A549 (cell line): ENCODE data around the gene CCDC61. TPM values are rescaled to one million over a fixed set of nuclear protein-coding genes. Genes with fewer than 3 reads are reported as not detected.

Experiments used
- ATAC-seq, 2 experiments: fragments of 200-7000 bp in 1 of 2; fragments of >200 bp in 1 of 2; cut with Nextera tagmentation in 1 of 2; cut with Tn5 transposase in 1 of 2; 3 replicates each; pipeline versions ENCODE4 v1.8.0 to v1.9.1; 2018 to 2020; ENCODE audit warnings: mild to moderate bottlenecking in 1 of 2, moderate library complexity in 1 of 2
- CTCF ChIA-PET: fragments of 300-600 bp; sonication (Branson Sonifier 250); formaldehyde crosslinking; extraction: SDS; loops from one replicate; lab custom pipeline; 2021; ENCODE audit warnings: antibody characterized with exemption, inconsistent platforms; lab: Yijun Ruan, JAX
- POLR2A ChIA-PET: fragments of 350-600 bp; formaldehyde crosslinking; extraction: SDS; loops from one replicate; lab custom pipeline; 2021; ENCODE audit warnings: antibody characterized with exemption, inconsistent platforms; lab: Yijun Ruan, JAX
- DNase-seq, 2 experiments: peaks; one replicate each; pipeline versions ENCODE4 v3.0.0 to v3.0.0-alpha.2; 2011 to 2016; ENCODE audit warnings: low read depth in 1 of 2, low spot score in 1 of 2
- FAIRE-seq: peaks from 2 replicates; lab custom pipeline; 2011; peaks lifted over from hg19 to GRCh38; lab: Jason Lieb, UNC
- H3K27ac ChIP-seq, 2 experiments: fragments of >200 bp; sonication (Bioruptor Twin); formaldehyde crosslinking; 3 replicates each; pipeline ENCODE4 v1.5.1; 2016 to 2017
- H3K4me1 ChIP-seq: fragments of >200 bp; sonication (Bioruptor Twin); formaldehyde crosslinking; 3 replicates; pipeline ENCODE4 v1.6.1; 2016
- H3K4me2 ChIP-seq: fragments of >200 bp; sonication (Bioruptor Twin); formaldehyde crosslinking; 3 replicates; pipeline ENCODE4 v1.6.1; 2016
- H3K4me3 ChIP-seq: fragments of >200 bp; sonication (Bioruptor Twin); formaldehyde crosslinking; 3 replicates; pipeline ENCODE4 v1.5.1; 2016
- H3K9me3 ChIP-seq: fragments of >200 bp; sonication (Bioruptor Twin); formaldehyde crosslinking; 3 replicates; pipeline ENCODE4 v1.6.1; 2016
- BCL3 ChIP-seq: fragments of >200 bp; sonication (Bioruptor Twin); formaldehyde crosslinking; IDR thresholded peaks from 3 replicates; pipeline ENCODE4 v1.6.1; 2016
- CBX2 ChIP-seq: fragments of 200-600 bp; sonication (generic); IDR thresholded peaks from 2 replicates; pipeline ENCODE4 v1.6.1; 2016; ENCODE audit warnings: low read depth, mild to moderate bottlenecking, borderline replicate concordance
- CEBPB ChIP-seq, 2 experiments: fragments of >200 bp in 1 of 2; sonication (Bioruptor Twin) in 1 of 2; formaldehyde crosslinking in 1 of 2; IDR thresholded peaks; 2 replicates each; pipeline ENCODE4 v1.6.1; 2012 to 2016
- EHF ChIP-seq: fragments of 250-450 bp; sonication (Bioruptor Pico); IDR thresholded peaks from 2 replicates; pipeline ENCODE4 v1.5.0; 2020; ENCODE audit warnings: mild to moderate bottlenecking
- EHMT2 ChIP-seq: fragments of 200-600 bp; sonication (generic); IDR thresholded peaks from 2 replicates; pipeline ENCODE4 v1.6.1; 2016; ENCODE audit warnings: antibody characterized with exemption, low read depth, mild to moderate bottlenecking, moderate library complexity
- EP300 ChIP-seq, 2 experiments: fragments of >200 bp; sonication (Bioruptor Twin); formaldehyde crosslinking; IDR thresholded peaks; 2 replicates in 1 of 2; 3 replicates in 1 of 2; pipeline ENCODE4 v1.6.1; 2016 to 2017
- GATA3 ChIP-seq: IDR thresholded peaks from 2 replicates; pipeline ENCODE4 v1.6.1; 2012; ENCODE audit warnings: borderline replicate concordance
- HES2 ChIP-seq: fragments of >200 bp; sonication (Bioruptor Twin); formaldehyde crosslinking; IDR thresholded peaks from 2 replicates; pipeline ENCODE4 v1.6.1; 2016
- HOXB13 ChIP-seq: fragments of 250-450 bp; sonication (Bioruptor Pico); IDR thresholded peaks from 2 replicates; pipeline ENCODE4 v1.5.0; 2020; ENCODE audit warnings: low read depth, mild to moderate bottlenecking, moderate library complexity
- MAFK ChIP-seq: fragments of 450-650 bp; IDR thresholded peaks from 2 replicates; pipeline ENCODE4 v1.6.1; 2014; ENCODE audit not compliant: partially characterized antibody
- NR3C1 ChIP-seq: fragments of >200 bp; sonication (Bioruptor Twin); formaldehyde crosslinking; IDR thresholded peaks from 3 replicates; pipeline ENCODE4 v1.6.1; 2017
- POLR2A ChIP-seq: IDR thresholded peaks from 2 replicates; pipeline ENCODE4 v1.6.1; 2012; ENCODE audit warnings: mild to moderate bottlenecking, low read length
- TFCP2L1 ChIP-seq: fragments of 250-450 bp; sonication (Bioruptor Pico); IDR thresholded peaks from 2 replicates; pipeline ENCODE4 v1.5.0; 2021; ENCODE audit warnings: mild to moderate bottlenecking
- TP53 ChIP-seq: fragments of 250-450 bp; sonication (Bioruptor Pico); IDR thresholded peaks from 2 replicates; pipeline ENCODE4 v1.5.0; 2021; ENCODE audit warnings: mild to moderate bottlenecking, moderate library complexity
- USF2 ChIP-seq: fragments of 450-650 bp; IDR thresholded peaks from 2 replicates; pipeline ENCODE4 v1.6.1; 2014; ENCODE audit warnings: antibody characterized with exemption
- WGBS: methylation state at CpG from one replicate; pipeline ENCODE4 v1.1.6; 2017; ENCODE audit errors: missing lambda C conversion rate; 5-methylcytosine and 5-hydroxymethylcytosine counted together
- polyA plus RNA-seq, 4 experiments: library from polyadenylated mRNA; depleted of rRNA in 3 of 4; stranded (reverse); fragments of >200 nt; fragmentation: RNase III in 1 of 4; extraction: RNeasy Plus Mini Kit Qiagen cat#74134 plus additional on column Dnase treatment in 1 of 4; gene quantifications; 2 replicates in 3 of 4; 3 replicates in 1 of 4; pipeline ENCODE4 v1.2.3, GENCODE V29; 2011 to 2017
- TF ChIP-seq, protein P1 (sequence below): fragments of 250-450 bp; sonication (Bioruptor Pico); IDR thresholded peaks from 2 replicates; pipeline ENCODE4 v1.5.0; 2021; ENCODE audit warnings: mild to moderate bottlenecking, moderate library complexity, borderline replicate concordance
- TF ChIP-seq, protein P2 (sequence below): fragments of >200 bp; sonication (Bioruptor Twin); formaldehyde crosslinking; IDR thresholded peaks from 3 replicates; pipeline ENCODE4 v1.5.1; 2016

Gene CCDC61
- polyA plus RNA-seq, 2 of the 4 experiments (the other 2 are of a cell fraction) = 3.2 to 8.2 TPM

GRCh38 chr19:46040125-46040524 is 44.9 kb downstream of the CCDC61 start:
- Histone ChIP-seq H3K9me3 (peaks cover 33% of the 10 kb centered on the region), H3K4me2 (no peak overlapping the region), H3K27ac (peak overlapping the region in 1 of 2 experiments; percentile 48; a peak in 3 of 6 replicates), H3K4me3 (no peak overlapping the region), H3K4me1 (peaks cover 14% of the 10 kb centered on the region)
- CTCF ChIA-PET = interaction anchor here (0.8 to 36.0 kb wide), 9 partner anchors 9 to 223 kb away, joined by 3 to 713 read pairs (median 5); no protein-coding TSS in a partner anchor
- ATAC-seq (no peak), FAIRE-seq (no peak), DNase-seq (no peak)
- TF ChIP-seq, protein P1, sequence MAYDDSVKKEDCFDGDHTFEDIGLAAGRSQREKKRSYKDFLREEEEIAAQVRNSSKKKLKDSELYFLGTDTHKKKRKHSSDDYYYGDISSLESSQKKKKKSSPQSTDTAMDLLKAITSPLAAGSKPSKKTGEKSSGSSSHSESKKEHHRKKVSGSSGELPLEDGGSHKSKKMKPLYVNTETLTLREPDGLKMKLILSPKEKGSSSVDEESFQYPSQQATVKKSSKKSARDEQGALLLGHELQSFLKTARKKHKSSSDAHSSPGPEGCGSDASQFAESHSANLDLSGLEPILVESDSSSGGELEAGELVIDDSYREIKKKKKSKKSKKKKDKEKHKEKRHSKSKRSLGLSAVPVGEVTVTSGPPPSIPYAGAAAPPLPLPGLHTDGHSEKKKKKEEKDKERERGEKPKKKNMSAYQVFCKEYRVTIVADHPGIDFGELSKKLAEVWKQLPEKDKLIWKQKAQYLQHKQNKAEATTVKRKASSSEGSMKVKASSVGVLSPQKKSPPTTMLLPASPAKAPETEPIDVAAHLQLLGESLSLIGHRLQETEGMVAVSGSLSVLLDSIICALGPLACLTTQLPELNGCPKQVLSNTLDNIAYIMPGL (CRISPR knock-in tag) = no peak
- TF ChIP-seq BCL3 (no peak), EHF (CRISPR knock-in tag) (no peak), POLR2A (no peak), CBX2 (no peak), GATA3 (no peak), EHMT2 (no peak), MAFK (no peak), HES2 (no peak), TP53 (no peak), USF2 (no peak), HOXB13 (CRISPR knock-in tag) (no peak)
- TF ChIP-seq, protein P2, sequence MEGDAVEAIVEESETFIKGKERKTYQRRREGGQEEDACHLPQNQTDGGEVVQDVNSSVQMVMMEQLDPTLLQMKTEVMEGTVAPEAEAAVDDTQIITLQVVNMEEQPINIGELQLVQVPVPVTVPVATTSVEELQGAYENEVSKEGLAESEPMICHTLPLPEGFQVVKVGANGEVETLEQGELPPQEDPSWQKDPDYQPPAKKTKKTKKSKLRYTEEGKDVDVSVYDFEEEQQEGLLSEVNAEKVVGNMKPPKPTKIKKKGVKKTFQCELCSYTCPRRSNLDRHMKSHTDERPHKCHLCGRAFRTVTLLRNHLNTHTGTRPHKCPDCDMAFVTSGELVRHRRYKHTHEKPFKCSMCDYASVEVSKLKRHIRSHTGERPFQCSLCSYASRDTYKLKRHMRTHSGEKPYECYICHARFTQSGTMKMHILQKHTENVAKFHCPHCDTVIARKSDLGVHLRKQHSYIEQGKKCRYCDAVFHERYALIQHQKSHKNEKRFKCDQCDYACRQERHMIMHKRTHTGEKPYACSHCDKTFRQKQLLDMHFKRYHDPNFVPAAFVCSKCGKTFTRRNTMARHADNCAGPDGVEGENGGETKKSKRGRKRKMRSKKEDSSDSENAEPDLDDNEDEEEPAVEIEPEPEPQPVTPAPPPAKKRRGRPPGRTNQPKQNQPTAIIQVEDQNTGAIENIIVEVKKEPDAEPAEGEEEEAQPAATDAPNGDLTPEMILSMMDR = no peak
- POLR2A ChIA-PET = interaction anchor here (0.6 to 1.2 kb wide), 2 partner anchors 29 to 505 kb away, joined by 3 to 5 read pairs; no protein-coding TSS in a partner anchor
- 49% methylated on average over 6 of the region's 6 CpGs for WGBS

DNA sequence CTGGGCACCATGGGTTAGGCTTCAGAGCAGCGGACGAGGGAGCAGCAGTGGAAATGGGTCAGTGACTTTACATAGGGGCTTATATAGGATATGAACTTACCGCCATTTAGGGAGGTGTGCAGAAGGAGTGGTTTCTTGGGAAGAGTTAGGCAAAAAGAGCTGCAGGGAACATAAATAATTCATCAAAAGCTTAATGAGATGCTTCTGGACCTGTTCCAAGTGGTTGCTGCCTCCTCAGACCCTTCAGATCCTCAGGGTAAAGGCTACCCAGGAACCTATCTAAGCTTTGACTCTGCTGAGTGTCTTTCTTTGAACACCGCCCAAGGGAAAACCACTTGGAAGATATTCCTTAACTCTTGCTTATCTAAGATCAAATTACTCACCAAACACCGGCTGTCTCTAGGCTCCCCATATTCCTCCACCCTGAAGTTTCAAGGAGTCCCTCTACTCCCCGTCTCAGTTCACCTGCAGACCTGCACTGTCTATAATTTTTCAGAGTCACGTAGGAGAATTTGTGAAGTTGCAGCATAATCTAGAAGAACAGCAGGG is 45.8 kb downstream of the CCDC61 start, which contains the start of gene IGFL4:
IGFL4 (minus strand) TSS at position 51 of the 549 bp plus-strand sequence; CDS start at position 11, 40 bp downstream.
- no peak for FAIRE-seq
- TF ChIP-seq EHMT2 (no peak), NR3C1 (no peak), GATA3 (peak; percentile 61; the same call in 1 of the 2 replicates), CEBPB (IDR thresholded peaks at IDR 0.05) (no peak), TFCP2L1 (CRISPR knock-in tag) (no peak), EP300 (IDR thresholded peaks at IDR 0.05) (peak in 1 of 2 experiments; percentile 35; a peak in 1 of 5 replicates), TP53 (no peak)
- Histone ChIP-seq H3K4me2 (peak within 1 kb of the TSS; percentile 36), H3K27ac (peak within 1 kb of the TSS in 1 of 2 experiments; percentile 48; a peak in 3 of 6 replicates), H3K4me1 (peaks cover 14% of the 10 kb centered on the region), H3K4me3 (no peak within 1 kb of the TSS), H3K9me3 (peaks cover 40% of the 10 kb centered on the region)
- DNase-seq = peak in 1 of 2 experiments; percentile 41
- ChIA-PET CTCF (interaction anchor here (0.6 to 36.0 kb wide), 14 partner anchors 8 to 488 kb away, joined by 3 to 713 read pairs (median 5); no protein-coding TSS in a partner anchor), POLR2A (interaction anchor here (0.5 to 1.6 kb wide), 5 partner anchors 28 to 504 kb away, joined by 3 to 7 read pairs (median 5); no protein-coding TSS in a partner anchor)
- ATAC-seq = peak; percentile 45 to 53; a peak in 4 of 6 replicates
- WGBS = 39% methylated on average over 7 of the region's 7 CpGs
